Endometrial microvascular endothelial cells (primary cell): Measurements from ENCODE around the gene KRTAP2-3. TPM values are rescaled to one million over a fixed set of nuclear protein-coding genes. Genes with fewer than 3 reads are reported as not detected.
"Not testable (repeated sequence)": the region's sequence is repeated elsewhere in the genome, so short reads cannot be mapped to it uniquely, and the experiment has no call there.

Experiments used
- in situ Hi-C: cut with HindIII; loops from 2 replicates; pipeline ENCODE4 v1.10.0; 2017; ENCODE audit warnings: low sequenced_read_pairs, low pct_unique_long_range_greater_than_20kb; ENCODE audit errors: inconsistent ontology term
- total RNA-seq: library from RNA; depleted of rRNA; stranded (reverse); fragments of >200 nt; gene quantifications from one replicate; pipeline ENCODE4 v1.2.3, GENCODE V29; 2015; ENCODE audit errors: inconsistent ontology term

Gene KRTAP2-3, protein sequence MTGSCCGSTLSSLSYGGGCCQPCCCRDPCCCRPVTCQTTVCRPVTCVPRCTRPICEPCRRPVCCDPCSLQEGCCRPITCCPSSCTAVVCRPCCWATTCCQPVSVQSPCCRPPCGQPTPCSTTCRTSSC
- total RNA-seq, result not detected

DNA sequence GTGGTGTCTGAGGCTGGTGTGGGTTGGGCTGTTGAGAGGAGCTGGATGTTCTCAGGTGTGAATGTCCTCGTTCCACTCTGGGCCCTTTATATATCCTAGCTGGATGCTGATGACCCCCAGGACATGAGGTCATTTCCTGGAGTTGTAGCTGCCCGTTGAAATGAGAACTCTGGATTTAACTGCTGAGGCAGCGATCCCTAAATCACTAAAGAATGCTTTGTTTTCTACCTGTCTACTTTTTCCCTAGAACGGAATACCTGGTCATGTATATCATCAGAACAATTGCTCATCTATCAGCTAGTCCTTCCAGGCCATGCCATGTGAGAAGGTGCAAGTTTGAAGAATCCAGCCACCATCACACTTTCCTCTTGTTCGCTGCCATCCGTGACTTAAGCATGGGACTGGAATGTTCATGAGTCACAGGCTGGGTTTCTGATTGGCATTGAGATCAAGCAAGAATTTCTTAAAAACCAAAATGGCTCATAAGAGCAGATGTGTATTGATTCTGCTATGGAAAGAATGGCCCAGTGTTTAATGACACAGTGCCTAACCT, at the start of gene KRTAP2-3:
Gene KRTAP2-3 (minus strand): TSS at position 63 of the 553 bp plus-strand sequence. CDS start 64 bp downstream, outside the sequence.
- in situ Hi-C loops, result no loop called here

DNA sequence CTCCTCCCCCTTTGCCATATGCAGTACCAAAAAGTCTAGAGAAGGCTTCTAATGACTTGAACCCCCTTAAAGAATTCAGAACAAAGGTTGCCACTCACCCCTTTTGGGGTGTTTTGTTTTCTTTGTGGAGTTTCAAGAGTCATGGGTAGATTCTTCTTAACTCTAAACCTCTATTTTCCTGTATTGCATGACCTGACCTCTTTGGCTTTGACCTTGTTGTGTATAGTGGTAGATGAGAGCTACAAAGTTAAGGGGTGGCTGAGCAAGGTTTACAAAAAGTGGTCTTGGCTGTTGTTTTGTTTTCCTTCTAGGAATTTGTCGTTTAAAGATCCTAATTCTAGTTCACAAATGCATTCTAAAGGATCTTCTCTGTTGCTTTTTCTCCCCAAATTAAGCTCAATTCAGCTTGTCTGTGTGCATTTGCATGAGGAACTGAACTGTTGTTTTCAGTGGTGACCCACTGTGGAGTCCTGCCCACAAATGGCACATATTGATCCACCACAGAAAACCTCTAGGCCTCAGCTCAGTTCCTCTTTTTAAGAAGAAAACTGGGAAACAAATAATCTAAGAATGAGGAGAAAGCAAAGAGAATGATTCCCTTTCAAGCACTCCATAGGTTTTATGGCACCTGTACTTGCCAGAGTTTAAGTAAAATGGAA, 48.9 kb upstream of the KRTAP2-3 start:
- in situ Hi-C loops, result not testable (repeated sequence)

DNA sequence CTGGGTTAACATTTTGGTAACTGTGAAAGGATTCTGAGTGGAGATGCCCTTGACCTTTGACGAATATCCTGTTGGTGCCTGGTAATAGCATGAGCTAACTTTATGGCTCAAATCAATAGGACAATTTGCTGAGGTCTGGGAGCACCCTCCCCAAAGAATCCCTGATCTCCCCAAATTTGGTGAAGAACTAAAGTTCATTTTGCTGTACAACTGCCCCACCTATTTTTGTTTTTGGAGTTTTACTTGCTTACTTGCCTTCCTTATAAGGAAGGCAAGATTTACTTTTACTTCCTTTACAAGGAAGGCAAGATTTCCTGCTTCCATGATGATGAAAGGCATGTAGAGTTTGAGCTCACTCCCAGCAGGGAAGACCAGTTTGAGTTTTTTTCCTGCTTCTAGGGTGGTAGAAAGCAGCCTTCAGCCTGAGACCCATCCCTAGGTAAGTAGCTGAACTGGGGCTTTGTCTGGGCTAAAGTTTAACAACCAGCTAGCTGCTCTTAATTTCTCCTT, 48.1 kb upstream of the KRTAP2-3 start:
- in situ Hi-C loops, result no loop called here

DNA sequence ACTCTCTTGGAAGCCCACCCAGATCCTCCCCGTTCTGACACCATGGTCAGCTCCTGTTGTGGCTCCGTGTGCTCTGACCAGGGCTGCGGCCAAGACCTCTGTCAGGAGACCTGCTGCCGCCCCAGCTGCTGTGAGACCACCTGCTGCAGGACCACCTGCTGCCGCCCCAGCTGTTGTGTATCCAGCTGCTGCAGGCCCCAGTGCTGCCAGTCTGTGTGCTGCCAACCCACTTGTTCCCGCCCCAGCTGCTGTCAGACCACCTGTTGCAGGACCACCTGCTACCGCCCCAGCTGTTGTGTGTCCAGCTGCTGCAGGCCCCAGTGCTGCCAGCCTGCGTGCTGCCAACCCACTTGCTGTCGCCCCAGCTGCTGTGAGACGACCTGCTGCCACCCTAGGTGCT, 45.4 kb upstream of the KRTAP2-3 start, which contains the start of gene KRTAP4-9:
Gene KRTAP4-9 (plus strand): TSS at position 43 of the 400 bp plus-strand sequence. CDS start 0 bp downstream, at position 43.
- in situ Hi-C loops, result not testable (repeated sequence)

DNA sequence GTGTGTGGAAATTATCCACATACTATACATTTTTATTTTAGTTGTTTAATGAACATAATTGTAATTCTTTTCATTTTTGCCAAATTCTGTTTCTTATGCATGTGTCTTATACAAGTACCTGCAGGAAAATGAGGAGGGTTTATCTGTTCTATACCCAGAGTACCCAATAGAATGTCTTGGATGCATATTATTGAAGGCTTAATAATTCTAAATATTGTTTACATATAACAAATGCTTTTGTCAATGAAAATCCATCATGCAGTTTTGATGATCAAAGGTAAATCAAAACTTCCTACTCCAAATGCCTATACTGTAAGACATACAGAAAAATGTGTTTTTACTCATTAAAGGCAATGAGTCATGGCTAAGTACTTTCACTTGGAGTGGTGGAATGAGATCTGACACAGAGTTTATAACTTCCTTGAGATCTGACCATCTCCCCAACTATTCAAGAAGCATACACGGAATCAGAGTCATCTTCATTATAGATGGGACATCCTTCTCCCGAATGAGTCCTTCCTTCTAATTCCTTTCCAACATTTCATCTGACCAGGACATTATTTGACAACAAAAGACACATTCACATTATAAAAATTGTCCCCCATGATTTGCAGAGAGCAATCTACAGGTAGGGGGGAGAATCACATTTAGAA, 44.6 kb upstream of the KRTAP2-3 start:
- in situ Hi-C loops, result not testable (repeated sequence)

DNA sequence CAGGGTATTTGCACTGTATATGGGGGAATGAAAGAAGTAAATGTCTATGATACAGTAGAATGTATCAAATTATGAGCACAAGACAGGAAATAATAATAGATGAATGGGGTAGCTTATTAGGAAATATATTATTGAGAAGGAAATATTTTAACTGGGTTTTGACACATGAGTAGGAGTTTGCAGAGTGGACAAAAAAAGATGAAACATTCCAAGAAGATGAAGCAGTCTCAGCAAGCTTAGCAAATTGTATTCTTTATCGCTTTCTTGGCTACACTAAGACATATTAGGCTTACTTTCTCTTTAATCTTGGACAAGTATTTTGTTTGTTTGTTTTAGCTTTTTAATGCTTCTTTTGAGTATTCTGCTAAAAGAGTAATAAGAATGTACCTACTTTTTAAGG, 44.0 kb upstream of the KRTAP2-3 start:
- in situ Hi-C loops, result no loop called here

DNA sequence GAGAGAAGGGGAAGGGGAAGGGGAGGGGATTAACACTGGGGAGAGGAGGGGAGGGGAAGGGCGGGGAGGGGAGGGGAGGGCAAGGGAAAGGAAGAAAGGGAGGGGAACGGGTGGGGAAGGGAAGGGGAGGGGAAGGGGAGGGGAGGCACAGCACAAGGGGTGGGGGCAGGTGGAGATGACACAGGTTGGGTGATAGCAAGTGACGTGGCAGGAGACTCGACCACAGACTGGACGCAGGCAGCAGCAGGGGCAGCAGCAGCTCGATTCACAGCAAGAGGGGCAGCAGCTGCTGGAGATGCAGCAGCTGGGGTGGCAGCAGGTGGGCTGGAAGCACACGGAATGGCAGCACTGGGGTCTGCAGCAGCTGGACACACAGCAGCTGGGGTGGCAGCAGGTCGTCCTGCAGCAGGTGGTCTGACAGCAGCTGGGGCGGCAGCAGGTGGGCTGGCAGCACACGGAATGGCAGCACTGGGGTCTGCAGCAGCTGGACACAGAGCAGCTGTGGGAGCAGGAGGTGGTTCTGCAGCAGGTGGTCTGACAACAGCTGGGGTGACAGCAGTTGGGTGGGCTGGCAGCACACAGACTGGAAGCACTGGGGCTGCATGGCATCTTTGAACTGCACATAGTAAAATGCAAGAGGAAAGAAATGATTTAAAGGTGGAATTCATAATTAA, 41.8 kb upstream of the KRTAP2-3 start, which contains the start of gene KRTAP4-16:
Gene KRTAP4-16 (minus strand): TSS at position 624 of the 674 bp plus-strand sequence. CDS start 0 bp downstream, at position 624.
- in situ Hi-C loops, result no loop called here

DNA sequence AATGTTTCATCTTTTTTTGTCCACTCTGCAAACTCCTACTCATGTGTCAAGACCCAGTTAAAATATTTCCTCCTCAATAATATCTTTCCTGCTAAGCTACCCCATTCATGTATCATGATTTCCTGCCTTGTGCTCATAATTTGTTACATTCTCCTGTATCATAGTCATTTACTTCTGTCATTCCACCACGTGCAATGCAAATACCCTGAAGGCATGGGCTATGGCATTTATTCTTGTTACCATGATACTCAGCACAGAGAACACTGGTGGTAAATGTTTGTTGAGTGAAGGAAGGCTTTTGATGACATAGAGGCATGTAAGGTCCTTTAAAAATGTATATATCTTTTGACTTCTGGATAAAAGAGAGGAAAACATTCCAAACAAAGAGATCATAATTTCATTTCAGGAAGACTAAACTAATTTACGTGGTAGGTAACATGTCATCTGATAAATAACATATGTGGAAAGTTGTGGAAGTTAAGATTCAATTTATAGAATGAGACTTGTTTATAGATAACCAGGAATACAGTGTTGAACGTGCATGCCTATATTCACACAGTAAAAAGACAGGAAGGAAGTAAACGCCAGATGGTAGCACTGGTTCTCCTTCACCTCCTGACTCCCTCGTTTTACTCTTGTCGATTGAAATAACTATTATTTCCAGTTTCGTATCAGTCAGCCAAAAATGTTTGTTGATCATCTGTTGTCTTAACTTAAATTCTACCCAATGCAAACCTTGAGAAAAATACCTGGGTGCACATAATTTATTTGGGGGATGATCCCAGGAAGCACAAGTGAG, 40.0 kb upstream of the KRTAP2-3 start:
- in situ Hi-C loops, result not testable (repeated sequence)

DNA sequence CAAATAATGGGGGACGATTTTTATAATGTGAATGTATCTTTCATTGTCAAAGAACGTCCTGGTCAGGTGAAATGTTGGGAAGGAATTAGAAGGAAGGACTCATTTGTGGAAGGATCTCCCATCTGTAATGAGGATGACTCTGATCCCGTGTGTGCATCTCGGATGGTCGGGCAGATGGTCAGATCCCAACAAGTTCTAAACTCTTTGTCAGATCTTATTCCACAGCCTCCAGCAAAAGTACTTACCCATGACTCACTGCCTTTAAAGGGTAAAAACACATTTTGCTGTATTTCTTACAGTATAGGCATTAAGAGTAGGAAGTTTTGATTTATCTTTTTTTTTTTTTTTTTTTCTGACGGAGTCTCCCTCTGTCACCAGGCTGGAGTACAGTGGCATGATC, 38.6 kb upstream of the KRTAP2-3 start:
- in situ Hi-C loops, result no loop called here

DNA sequence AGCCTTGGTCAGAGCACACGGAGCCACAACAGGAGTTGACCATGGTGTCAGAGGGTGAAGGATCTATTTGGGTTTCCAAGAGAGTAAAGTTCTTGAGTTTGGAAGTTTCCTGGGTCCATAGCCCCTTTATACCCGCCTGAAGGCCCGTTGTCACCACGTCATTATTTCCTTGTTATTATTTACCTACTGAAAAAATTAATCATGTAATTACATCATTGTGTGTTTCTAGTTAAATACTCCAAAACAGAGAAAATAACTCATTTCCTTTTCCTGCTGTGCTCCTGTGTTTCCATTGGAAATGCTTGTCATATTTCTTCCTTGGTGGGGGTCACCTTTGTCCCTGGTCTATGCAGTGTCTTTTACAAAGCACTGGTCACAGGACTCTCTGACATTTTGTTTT, 38.1 kb upstream of the KRTAP2-3 start, which contains the start of gene KRTAP4-8:
Gene KRTAP4-8 (minus strand): TSS at position 101 of the 400 bp plus-strand sequence. CDS start 58 bp downstream, at position 43.
- in situ Hi-C loops, result no loop called here

DNA sequence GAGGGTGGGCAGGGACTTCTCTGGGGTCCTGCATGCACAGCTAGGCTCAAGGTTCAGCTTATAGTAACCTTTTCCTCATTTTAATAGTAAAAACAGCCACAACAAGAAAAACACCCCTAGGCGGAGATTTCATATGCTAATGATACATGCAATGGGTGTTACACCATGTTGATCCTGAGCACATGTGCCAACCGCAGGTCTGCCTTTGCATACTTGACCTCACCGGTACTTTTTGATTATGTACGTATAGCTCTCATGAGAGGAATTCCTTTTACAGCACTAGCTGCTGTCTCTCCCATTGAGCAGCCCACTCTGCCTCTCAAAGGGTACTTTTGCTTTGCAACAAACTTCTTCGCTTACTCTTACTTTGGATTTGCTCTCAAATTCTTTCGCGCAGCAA, 36.1 kb upstream of the KRTAP2-3 start:
- in situ Hi-C loops, result no loop called here

DNA sequence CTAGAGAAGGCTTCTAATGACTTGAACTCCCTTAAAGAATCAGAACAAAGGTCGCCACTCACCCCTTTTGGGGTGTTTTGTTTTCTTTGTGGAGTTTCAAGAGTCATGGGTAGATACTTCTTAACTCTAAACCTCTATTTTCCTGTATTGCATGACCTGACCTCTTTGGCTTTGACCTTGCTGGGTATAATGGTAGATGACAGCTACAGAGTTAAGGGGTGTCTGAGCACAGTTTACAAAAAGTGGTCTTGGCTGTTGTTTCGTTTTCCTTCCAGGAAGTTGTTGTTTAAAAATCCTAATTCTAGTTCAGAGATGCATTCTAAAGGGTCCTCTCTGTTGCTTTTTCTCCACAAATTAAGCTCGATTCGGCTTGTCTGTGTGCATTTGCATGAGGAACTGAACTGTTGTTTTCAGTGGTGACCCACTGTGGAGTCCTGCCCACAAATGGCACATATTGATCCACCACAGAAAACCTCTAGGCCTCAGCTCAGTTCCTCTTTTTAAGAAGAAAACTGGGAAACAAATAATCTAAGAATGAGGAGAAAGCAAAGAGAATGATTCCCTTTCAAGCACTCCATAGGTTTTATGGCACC, 28.9 kb upstream of the KRTAP2-3 start:
- in situ Hi-C loops, result not testable (repeated sequence)

DNA sequence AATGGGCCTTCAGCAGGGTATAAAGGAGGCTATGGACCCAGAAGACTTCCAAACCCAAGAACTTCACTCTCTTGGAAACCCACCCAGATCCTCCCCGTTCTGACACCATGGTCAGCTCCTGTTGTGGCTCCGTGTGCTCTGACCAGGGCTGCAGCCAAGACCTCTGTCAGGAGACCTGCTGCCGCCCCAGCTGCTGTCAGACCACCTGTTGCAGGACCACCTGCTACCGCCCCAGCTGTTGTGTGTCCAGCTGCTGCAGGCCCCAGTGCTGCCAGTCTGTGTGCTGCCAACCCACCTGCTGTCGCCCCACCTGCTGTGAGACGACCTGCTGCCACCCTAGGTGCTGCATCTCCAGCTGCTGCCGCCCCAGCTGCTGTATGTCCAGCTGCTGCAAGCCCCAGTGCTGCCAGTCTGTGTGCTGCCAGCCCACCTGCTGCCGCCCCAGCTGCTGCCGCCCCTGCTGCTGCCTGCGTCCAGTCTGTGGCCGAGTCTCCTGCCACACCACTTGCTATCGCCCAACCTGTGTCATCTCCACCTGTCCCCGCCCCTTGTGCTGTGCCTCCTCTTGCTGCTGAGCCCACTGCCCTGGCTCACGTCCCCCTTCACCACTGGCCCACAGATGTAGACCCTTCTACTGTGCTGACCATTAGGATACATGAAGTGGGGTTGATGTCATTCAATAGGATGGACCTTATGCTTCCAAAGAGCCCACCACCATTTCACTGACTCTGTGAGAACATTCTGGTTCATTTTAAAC, 24.4 kb upstream of the KRTAP2-3 start, which contains the start of gene KRTAP4-7:
Gene KRTAP4-7 (plus strand): TSS at position 51 of the 757 bp plus-strand sequence. CDS start 57 bp downstream, at position 108.
- in situ Hi-C loops, result not testable (repeated sequence)

DNA sequence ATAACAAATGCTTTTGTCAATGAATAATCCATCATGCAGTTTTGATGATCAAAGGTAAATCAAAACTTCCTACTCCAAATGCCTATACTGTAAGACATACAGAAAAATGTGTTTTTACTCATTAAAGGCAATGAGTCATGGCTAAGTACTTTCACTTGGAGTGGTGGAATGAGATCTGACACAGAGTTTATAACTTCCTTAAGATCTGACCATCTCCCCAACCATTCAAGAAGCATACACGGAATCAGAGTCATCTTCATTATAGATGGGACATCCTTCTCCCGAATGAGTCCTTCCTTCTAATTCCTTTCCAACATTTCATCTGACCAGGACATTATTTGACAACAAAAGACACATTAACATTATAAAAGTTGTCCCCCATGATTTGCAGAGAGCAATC, 23.5 kb upstream of the KRTAP2-3 start:
- in situ Hi-C loops, result not testable (repeated sequence)

DNA sequence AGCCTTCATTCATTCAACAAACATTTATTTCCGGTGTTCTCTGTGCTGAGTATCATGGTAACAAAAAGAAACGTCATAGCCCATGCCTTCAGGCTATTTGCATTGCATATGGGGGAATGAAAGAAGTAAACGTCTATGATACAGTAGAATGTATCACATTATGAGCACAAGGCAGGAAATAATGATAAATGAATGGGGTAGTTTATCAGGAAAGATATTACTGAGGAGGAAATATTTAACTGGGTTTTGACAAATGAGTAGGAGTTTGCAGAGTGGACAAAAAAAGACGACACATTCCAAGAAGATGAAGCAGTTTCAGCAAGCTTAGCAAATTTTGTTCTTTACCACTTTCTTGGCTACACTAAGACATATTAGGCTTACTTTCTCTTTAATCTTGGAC, 22.7 kb upstream of the KRTAP2-3 start:
- in situ Hi-C loops, result no loop called here

DNA sequence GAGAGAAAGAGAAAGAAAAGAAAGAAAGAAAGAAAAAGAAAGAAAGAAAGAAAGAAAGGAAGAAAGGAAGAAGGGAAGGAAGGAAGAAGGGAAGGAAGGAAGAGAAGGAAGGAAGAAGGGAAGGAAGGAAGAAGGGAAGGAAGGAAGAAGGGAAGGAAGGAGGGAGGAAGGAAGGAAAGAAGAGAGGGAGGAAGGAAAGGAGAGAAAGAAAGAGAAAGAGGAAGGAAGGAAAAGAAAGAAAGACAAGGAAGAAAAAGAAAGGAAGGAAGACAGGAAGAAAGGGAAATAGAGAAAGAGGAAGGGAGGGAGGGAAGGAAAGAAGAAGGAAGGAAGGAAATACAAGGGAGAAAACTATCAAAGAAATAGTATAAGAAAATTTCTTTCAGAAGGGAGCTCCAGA, 16.9 kb upstream of the KRTAP2-3 start:
- in situ Hi-C loops, result no loop called here

DNA sequence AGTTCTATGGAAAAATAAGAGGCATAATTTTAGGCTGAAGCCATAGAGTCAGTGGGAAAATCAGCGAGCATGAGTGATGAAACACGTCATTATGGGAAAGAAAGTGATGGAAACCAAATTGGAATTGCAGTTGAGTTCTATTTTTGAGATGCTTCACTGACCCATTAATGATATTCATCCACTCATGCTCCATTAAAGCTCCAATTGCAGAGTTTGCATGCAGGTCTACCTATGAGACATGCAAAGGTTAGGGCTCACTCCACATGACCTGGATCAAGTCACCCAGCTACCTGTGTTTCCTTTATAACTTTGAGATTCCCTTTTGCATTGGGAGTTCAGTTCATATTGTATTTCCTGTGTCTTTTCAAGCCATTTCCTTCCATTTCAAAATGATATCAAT, 13.8 kb upstream of the KRTAP2-3 start:
- in situ Hi-C loops, result no loop called here
